ACC112 (cell line): Measurements from ENCODE around the gene ZMYND10.

Experiments
- H2AFZ ChIP-seq: fragments of 200-600 bp; sonication (generic); one replicate; pipeline ENCODE4 v1.6.0; 2017; ENCODE audit warnings: antibody characterized with exemption, low read length; ENCODE audit not compliant: unreplicated experiment
- H3K27ac ChIP-seq: fragments of 200-600 bp; sonication (generic); 2 replicates; pipeline ENCODE4 v1.5.1; 2014; ENCODE audit warnings: low read depth, mild to moderate bottlenecking, antibody characterized with exemption, low read length, moderate library complexity
- H3K27me3 ChIP-seq: fragments of 200-600 bp; sonication (generic); 2 replicates; pipeline ENCODE4 v1.6.1; 2014; ENCODE audit warnings: mild to moderate bottlenecking, antibody characterized with exemption, low read length, moderate library complexity, mixed read lengths; ENCODE audit not compliant: insufficient read depth
- H3K36me3 ChIP-seq: fragments of 200-600 bp; sonication (generic); 2 replicates; pipeline ENCODE4 v1.6.1; 2016; ENCODE audit warnings: mild to moderate bottlenecking, antibody characterized with exemption, low read length, moderate library complexity, mixed read lengths; ENCODE audit not compliant: insufficient read depth
- H3K4me1 ChIP-seq: fragments of 200-600 bp; sonication (generic); one replicate; pipeline ENCODE4 v1.6.1; 2016; ENCODE audit warnings: low read length, mixed read lengths; ENCODE audit not compliant: insufficient read depth, unreplicated experiment, control insufficient read depth
- H3K4me3 ChIP-seq: fragments of 200-600 bp; sonication (generic); 2 replicates; pipeline ENCODE4 v1.5.1; 2014; ENCODE audit warnings: mild to moderate bottlenecking, low read depth, low read length
- H3K79me2 ChIP-seq: fragments of 200-600 bp; sonication (generic); one replicate; pipeline ENCODE4 v1.6.0; 2016; ENCODE audit warnings: low read length; ENCODE audit not compliant: control insufficient read depth, unreplicated experiment, insufficient read depth

ZMYND10 gene

DNA sequence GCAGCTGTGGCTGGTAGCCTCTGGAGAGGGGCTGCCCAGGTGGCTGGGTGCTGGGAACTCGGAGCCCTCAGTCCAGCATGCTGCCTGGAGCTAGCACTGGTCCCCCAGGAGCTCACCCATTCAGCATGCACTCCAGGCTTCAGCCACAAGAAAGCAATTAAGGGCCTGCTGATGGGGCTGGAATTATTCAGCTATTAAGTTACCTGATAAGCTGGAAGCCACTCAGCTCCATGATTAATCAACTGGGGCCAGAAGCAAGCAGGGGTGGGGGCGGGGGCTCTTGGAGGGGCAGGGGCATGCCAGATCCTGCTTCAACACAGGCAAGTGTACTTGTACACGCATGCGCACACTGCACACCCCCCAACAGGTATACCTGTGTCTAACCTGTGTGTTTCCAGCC, 35.9 kb upstream of the ZMYND10 start:
- H3K4me1 ChIP-seq = no peaks in the 10 kb centered on the region
- H3K27ac ChIP-seq = no peak overlapping the region
- H2AFZ ChIP-seq = no peak overlapping the region
- no peak overlapping the region for H3K4me3 ChIP-seq
- no peaks in the 10 kb centered on the region for H3K36me3 ChIP-seq
- no peaks in the 10 kb centered on the region for H3K27me3 ChIP-seq
- no peaks in the 10 kb centered on the region for H3K79me2 ChIP-seq

DNA sequence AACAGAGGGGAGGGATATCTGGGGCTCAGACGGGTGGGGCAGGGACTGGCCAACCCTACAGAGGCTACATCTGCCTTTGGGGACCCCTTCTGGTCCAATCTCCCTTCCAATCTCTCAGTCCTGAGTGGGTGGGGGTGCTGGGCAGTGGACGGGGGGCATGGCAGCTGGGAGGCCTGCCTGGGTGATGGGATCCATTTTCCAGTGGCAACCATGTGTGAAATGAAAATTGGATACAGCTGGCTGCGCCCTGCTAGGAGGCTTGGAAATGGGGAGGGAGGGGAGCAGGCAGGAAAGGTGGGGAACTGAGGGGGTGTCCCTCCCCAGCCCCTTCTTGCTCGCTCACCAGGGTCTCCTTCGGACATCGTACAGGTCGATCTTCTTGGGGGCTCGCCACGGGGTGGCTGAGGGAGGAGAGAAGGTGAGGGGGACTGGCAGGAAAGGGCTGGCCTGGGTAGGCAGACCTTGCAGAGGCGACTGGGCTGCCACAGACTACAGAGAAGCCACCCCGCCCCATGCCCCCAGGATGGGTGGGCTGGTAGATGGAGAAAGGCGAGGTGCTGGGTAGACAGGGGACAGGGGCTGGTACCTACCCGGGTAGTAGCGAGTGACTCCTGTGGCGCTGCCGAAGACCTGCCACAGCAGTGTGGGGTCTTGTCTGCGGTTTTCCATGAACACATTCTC, 35.0 kb upstream of the ZMYND10 start:
- Histone ChIP-seq H3K27ac (no peak overlapping the region), H3K27me3 (no peaks in the 10 kb centered on the region), H2AFZ (no peak overlapping the region), H3K4me3 (no peak overlapping the region), H3K4me1 (no peaks in the 10 kb centered on the region), H3K79me2 (no peaks in the 10 kb centered on the region), H3K36me3 (no peaks in the 10 kb centered on the region)

DNA sequence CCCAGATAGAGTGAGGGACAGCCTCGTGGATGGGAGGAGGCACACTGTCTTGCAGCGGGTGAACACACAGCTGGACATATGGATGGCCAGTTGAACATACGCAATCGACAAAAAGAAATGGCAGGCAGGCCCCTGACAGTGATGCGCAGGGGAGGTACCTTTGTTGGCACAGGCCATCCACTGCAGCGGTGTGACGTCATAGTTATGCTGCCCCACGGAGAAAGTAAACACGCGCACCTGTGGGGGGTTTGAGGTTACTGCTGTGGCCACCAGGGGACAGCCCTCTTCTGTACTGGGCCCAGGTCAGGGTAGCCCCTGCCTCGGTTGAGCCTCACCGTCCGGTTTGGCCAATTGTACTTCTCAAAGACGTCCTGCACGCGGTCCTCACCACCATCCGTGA, 33.2 kb upstream of the ZMYND10 start:
- H3K79me2 ChIP-seq = no peaks in the 10 kb centered on the region

DNA sequence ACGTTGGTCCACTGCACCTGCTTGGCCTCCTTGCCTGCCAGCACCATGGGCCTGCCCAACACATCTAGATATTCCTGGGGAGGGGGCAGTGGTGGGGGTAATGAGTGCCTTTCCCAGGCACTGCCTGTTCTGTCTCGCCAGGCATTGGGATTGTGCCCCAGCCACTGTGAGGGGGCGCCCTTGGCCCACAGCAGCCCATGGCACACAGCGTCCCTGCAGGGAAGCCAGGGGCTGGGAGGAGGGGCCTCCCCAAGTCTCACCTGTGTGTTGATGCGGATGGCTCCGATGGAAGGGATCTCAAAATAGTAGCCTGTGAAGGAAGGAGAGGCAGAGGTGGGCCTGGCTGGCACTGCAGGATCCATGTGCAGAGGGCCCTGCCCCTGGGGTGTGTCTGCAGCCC, 32.5 kb upstream of the ZMYND10 start:
- H3K27me3 ChIP-seq = no peaks in the 10 kb centered on the region; the same call in 1 of the 2 replicates
- no peaks in the 10 kb centered on the region for H3K79me2 ChIP-seq
- H3K4me1 ChIP-seq = no peaks in the 10 kb centered on the region

More for the DNA sequence above, 33.2 kb upstream of the ZMYND10 start:
- no peaks in the 10 kb centered on the region for H3K4me1 ChIP-seq
- H3K36me3 ChIP-seq = no peaks in the 10 kb centered on the region
- H3K27ac ChIP-seq = no peak overlapping the region
- H3K27me3 ChIP-seq = no peaks in the 10 kb centered on the region
- no peak overlapping the region for H2AFZ ChIP-seq
- H3K4me3 ChIP-seq = no peak overlapping the region

DNA sequence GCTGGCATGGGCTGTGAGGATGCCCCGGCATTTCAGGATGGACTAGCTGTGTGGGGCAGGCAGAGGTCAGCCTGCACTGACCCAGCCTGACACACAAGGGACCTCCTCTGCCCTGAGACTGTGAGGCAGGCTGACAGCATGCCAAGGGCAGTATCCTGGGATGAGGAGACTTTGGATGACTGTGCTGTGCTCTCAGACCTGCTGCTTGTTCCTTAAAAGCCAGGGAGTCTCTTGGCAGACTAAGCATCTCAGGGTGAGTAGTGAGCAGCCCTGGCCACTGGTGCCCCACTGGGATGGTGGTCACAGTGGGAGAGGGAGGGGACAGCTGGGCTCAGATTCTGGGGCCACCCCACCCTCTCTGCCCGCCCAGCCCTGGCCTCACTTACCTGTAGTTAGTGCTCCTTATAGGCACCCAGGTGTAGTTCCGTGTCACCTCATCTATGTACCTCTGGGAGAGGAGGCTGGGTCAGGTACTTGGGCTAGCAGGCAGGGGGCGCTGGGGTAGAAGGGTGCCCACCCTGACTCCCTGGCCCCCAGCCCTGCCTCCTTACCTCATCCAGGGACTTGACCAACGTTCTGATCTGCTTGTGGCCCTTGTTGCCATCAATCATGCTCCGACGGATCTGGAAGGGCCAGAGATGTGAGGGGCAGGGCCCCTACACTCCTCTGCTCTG, 29.9 kb upstream of the ZMYND10 start:
- Histone ChIP-seq H3K27me3 (peaks cover 10% of the 10 kb centered on the region), H3K4me3 (no peak overlapping the region), H2AFZ (no peak overlapping the region), H3K36me3 (no peaks in the 10 kb centered on the region), H3K79me2 (no peaks in the 10 kb centered on the region), H3K27ac (no peak overlapping the region), H3K4me1 (no peaks in the 10 kb centered on the region)

More for the DNA sequence above, 32.5 kb upstream of the ZMYND10 start:
- no peak overlapping the region for H3K27ac ChIP-seq
- H2AFZ ChIP-seq = no peak overlapping the region
- no peak overlapping the region for H3K4me3 ChIP-seq
- no peaks in the 10 kb centered on the region for H3K36me3 ChIP-seq

DNA sequence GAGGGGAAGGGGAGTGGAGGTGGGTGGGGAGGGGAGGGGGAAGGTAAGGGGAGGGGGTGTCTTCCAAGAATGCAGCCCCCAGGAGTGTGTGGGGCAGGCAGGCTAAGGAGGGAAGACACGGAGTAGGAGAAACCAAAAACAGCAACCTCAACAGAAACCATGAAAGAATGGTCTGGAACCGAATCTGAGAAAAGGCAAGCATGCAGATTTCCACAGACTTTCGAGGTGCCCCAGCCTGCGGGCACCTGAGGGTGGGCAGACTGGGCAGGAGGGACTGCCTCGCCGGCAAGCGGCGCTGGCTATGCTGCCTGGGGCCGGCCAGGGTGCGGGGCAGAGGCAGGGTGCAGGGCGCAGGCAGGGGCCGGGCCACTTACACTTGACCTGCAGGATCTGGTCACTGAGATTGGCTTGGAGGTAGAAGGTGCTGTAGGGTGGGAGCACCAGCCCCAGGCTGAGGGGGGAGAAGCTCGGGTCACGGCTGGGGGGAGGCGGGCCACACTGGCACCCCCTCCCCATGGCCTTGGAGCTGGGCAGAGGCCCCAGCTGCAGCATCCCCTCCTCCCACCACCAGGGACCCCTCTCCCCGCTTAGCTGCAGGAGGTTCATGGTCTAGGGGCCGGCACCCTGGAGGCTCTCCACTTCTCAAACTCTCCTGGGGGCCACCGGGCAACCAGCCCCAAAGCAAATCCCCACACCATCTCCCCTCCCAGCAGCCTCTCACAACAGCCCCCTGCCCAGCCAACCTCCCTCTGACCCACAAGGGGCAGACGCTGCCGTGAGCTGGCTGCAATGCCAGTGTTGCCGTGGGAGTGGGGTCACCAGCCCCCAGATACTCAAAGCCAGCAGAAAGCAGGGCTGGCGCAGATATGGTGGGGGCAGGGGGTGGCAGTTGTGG, 29.1 kb upstream of the ZMYND10 start:
- H3K36me3 ChIP-seq = no peaks in the 10 kb centered on the region

DNA sequence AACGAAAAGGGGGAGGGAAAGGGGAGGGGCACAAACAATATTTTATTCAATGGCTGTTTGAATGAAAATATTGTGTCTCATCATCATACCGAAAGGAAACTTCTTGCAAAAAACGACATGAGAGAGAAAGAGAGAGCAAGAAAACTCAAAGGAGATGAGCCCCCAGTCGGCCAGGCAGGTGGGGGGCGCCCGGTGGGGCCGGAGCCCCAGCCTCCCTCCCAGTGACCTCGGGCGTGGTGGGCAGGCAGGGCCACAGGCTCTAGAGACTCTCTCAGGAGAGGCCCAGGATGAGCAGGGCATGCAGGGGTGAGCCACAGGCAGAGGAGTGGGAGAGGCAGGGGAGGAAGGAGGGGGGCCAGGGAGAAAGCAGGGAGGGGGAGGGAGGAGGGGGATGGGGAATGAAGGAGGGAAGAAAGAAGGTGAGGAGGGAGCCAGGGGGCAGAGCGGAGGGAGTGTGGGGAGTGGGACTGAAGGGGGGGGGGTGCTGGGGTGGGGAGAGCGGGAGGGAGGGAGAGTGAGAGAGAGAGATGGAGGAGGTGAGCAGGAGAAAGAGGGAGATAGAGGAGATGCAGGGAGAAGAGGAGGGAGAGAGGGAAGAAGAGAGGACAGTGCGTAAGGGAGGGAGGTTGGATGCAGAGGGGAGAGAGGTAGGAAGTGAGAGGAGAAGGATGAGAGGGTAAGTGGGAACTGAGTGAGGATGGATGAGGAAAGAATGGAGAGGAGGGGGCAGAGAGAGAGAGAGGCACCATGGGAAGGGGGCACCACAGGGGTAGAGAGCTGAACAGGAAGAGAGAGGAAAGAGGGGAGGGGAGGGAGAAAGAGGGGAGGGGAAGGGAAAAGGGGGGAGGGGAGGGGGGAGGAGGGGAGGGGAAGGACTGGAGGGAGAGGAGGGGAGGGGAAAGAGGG, 27.9 kb upstream of the ZMYND10 start:
- Histone ChIP-seq H2AFZ (no peak overlapping the region), H3K4me3 (no peak overlapping the region), H3K27me3 (peaks cover 10% of the 10 kb centered on the region), H3K79me2 (no peaks in the 10 kb centered on the region), H3K4me1 (no peaks in the 10 kb centered on the region), H3K36me3 (no peaks in the 10 kb centered on the region), H3K27ac (no peak overlapping the region)

More for the DNA sequence above, 29.1 kb upstream of the ZMYND10 start:
- Histone ChIP-seq H3K27me3 (peaks cover 10% of the 10 kb centered on the region), H2AFZ (no peak overlapping the region), H3K4me1 (no peaks in the 10 kb centered on the region), H3K79me2 (no peaks in the 10 kb centered on the region), H3K27ac (no peak overlapping the region), H3K4me3 (no peak overlapping the region)

DNA sequence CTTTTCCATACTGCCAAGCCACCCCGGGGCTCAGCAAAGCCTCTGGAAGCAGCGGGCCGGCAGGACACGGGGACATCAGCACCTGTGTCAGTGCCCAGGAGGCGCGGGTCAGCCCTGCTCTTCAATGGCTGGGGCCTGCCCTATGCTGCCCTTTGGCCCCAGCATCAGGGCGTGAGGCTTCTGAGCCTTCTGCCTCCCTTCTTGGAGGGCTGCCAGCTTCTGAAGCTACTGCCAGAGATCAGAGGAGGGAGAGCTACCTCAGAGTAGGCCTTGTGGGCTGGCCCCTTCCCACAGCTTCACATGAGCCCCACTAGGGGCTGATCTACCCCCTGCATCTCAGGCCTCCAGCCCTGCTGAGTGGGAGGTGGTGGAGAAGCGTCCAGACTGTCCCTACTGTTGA, 26.8 kb upstream of the ZMYND10 start:
- no peaks in the 10 kb centered on the region for H3K79me2 ChIP-seq
- H3K27ac ChIP-seq = no peak overlapping the region
- no peak overlapping the region for H2AFZ ChIP-seq
- peaks cover 10% of the 10 kb centered on the region for H3K27me3 ChIP-seq
- H3K4me1 ChIP-seq = no peaks in the 10 kb centered on the region
- no peak overlapping the region for H3K4me3 ChIP-seq
- no peaks in the 10 kb centered on the region for H3K36me3 ChIP-seq

DNA sequence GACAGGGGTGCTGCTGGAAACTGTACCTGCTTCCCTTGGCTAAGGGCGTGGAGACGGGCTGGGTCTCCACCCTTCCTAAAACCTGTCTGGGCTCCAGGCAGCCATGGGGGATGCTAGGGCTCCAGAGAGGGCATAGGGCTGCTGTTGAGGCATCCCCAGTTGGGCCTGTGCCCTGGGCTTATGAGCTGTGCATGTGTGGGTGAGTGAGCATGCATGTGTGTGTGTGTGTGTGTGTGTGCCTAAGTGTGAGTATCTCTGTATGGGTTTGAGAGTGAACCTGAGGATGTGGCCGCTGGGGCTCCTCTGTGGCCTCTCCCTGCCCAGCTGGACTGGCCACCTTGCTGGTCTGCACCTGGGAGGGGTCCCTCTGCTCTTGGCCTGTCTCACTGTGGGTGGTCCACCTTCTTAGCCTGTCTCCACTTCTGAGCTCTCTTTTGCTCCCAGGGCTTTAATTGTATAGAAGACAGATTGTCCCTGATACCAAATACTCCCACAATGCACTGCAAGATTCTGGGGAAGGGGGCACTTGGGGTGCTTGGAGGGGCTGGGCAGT, 25.7 kb upstream of the ZMYND10 start:
- Histone ChIP-seq H3K4me1 (no peaks in the 10 kb centered on the region), H3K27me3 (peaks cover 12% of the 10 kb centered on the region), H3K4me3 (no peak overlapping the region), H3K27ac (no peak overlapping the region), H3K79me2 (no peaks in the 10 kb centered on the region), H3K36me3 (no peaks in the 10 kb centered on the region), H2AFZ (no peak overlapping the region)

DNA sequence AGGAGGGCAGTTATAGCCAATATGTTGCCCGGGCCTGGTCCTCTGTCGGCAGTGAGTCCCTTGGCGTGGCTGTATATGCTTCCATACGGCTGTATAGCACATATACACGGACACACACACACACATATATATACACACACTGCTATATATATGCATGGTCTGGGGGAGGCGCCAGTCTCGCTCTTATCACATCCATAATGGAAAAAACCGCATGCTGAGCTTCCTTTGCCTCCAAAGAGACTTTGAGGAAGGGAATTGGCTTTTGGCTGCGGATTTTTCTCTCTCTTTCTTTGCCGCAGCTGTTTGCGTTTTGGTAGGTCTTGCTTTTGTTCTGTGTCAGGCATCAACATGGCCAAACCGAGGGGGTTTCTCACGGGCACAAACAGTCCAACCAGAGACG, 25.1 kb upstream of the ZMYND10 start:
- no peaks in the 10 kb centered on the region for H3K4me1 ChIP-seq
- no peak overlapping the region for H2AFZ ChIP-seq

More for the DNA sequence above, 25.1 kb upstream of the ZMYND10 start:
- Histone ChIP-seq H3K36me3 (no peaks in the 10 kb centered on the region), H3K79me2 (no peaks in the 10 kb centered on the region), H3K4me3 (no peak overlapping the region), H3K27ac (no peak overlapping the region), H3K27me3 (peaks cover 18% of the 10 kb centered on the region)
